Measurements from ENCODE around the gene TNPO3. TPM values are rescaled to one million over a fixed set of nuclear protein-coding genes. Genes with fewer than 3 reads are reported as not detected.

Gene TNPO3
- polyA plus RNA-seq, 1 of the 3 experiments (the other 2 are of a cell fraction) = 27.8 TPM

DNA sequence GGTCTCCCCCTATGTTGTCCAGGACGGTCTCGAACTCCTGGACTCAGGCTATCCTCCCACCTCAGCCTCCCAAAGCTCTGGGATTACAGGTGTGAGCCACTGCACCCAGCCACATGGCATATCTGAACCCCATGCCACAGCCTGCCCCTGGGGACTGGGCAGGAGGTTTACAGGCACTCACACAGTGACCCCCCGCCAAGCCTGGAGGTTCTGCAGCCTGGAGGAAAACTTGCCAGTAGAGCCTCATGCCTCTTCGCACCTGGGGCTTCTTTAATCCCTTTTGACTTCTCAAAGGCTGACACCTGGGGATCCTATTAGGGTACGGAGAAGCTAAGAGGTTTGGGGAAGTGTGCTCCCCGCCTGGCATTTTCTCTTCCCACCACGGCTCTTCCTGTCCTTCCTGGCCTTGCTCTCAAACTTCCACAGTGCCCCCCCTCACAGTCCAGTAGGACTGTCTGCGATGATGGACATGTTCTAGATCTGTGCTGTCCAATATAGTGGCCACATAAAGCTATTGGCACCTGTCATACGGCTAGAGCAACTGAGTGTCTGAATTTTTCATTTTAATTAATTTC, 133.0 kb downstream of the TNPO3 start:
- ChIA-PET CTCF (interaction anchor here (0.8 to 2.9 kb wide), 7 partner anchors 10 to 169 kb away, joined by 3 to 14 read pairs (median 3); no protein-coding TSS in a partner anchor), POLR2A (no interaction called here)
- TF ChIP-seq MXI1 (IDR thresholded peaks at IDR 0.05; ENCODE audit: low read depth, low read length) (no peak), FOXJ3 (CRISPR knock-in tag; IDR thresholded peaks at IDR 0.05) (no peak), NRF1 (IDR thresholded peaks at IDR 0.05; ENCODE audit: low read depth, low read length) (no peak), JUND (IDR thresholded peaks at IDR 0.05) (no peak), FOSL2 (IDR thresholded peaks at IDR 0.05; ENCODE audit: borderline replicate concordance, low read depth) (no peak), EZH2phosphoT487 (IDR thresholded peaks at IDR 0.05; ENCODE audit: borderline replicate concordance, low read depth) (no peak)
- TF ChIP-seq, protein P1, sequence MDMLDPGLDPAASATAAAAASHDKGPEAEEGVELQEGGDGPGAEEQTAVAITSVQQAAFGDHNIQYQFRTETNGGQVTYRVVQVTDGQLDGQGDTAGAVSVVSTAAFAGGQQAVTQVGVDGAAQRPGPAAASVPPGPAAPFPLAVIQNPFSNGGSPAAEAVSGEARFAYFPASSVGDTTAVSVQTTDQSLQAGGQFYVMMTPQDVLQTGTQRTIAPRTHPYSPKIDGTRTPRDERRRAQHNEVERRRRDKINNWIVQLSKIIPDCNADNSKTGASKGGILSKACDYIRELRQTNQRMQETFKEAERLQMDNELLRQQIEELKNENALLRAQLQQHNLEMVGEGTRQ (IDR thresholded peaks at IDR 0.05; ENCODE audit: borderline replicate concordance, low read depth, low read length) = no peak
- H3K4me2 ChIP-seq = no peak overlapping the region
- no peaks in the 10 kb centered on the region for H3F3A ChIP-seq (replicated peaks; ENCODE audit: insufficient read depth)
- H3K27me3 ChIP-seq (ENCODE audit: insufficient read depth) = peaks cover 54% of the 10 kb centered on the region
- DNase-seq = peak; percentile 20
- H3K9me3 ChIP-seq = no peaks in the 10 kb centered on the region
- H3K9me2 ChIP-seq = no peaks in the 10 kb centered on the region
- H3K4me3 ChIP-seq (ENCODE audit: low read depth in 2 of 2, low read length in 1 of 2) = no peak overlapping the region
- no peak overlapping the region for H3K27ac ChIP-seq (ENCODE audit: low read depth in 2 of 2, low read length in 1 of 2)
- no peak overlapping the region for H3K9ac ChIP-seq
- H3K79me2 ChIP-seq (ENCODE audit: insufficient read depth) = no peaks in the 10 kb centered on the region
- no peak overlapping the region for H2AFZ ChIP-seq (ENCODE audit: low read depth)
- H3K36me3 ChIP-seq (replicated peaks in 1 of 2; ENCODE audit: control insufficient read depth in 1 of 2, insufficient read depth in 2 of 2, low read length in 1 of 2) = no peaks in the 10 kb centered on the region
- H3K4me1 ChIP-seq (ENCODE audit: control insufficient read depth in 1 of 2, insufficient read depth in 2 of 2, low read depth in 1 of 2, low read length in 1 of 2) = peaks cover 0 to 5% of the 10 kb centered on the region in 2 experiments; a peak in 1 of 4 replicates
- WGBS (ENCODE audit: low lambda C conversion rate) = 70% methylated on average over 9 of the region's 9 CpGs
- no peaks in the 10 kb centered on the region for H4K20me1 ChIP-seq (ENCODE audit: insufficient read depth)

DNA sequence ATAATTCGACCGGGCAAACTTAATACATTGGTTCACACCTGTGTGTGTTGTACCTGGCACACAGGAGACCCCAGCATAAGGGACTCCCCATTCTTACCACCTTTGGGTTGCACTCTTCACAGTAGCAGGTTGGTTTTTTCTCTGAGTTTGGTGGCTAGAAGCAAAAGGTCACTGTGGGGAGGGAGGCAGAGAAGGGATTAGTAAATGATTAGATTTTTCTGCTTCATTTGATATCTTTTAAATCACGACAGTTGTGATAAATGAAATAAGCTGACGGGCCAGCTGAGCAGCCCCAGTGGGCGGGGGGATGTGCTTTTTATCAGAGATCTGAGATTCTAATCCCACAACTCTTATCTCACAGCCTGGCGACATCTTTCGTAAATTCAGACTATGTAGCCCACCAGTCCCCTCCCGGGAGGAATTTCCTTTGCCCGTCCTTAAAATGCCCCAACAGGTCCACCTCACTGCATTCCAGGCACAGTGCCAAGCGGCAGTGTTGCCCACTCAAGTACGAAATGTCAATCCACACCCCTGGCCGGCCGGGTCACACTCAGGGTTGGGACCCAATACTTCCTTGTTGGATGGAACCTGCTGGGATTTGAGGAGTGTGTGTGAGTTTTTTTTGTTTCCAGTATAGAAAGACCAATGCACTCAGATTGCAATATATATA, 133.9 kb downstream of the TNPO3 start:
- peak; percentile 42 for DNase-seq
- H3F3A ChIP-seq (replicated peaks; ENCODE audit: insufficient read depth) = no peaks in the 10 kb centered on the region
- no peak overlapping the region for H3K4me2 ChIP-seq
- no peak for TF ChIP-seq RCOR1 (IDR thresholded peaks at IDR 0.05; ENCODE audit: low read length)
- TF ChIP-seq, protein P2, sequence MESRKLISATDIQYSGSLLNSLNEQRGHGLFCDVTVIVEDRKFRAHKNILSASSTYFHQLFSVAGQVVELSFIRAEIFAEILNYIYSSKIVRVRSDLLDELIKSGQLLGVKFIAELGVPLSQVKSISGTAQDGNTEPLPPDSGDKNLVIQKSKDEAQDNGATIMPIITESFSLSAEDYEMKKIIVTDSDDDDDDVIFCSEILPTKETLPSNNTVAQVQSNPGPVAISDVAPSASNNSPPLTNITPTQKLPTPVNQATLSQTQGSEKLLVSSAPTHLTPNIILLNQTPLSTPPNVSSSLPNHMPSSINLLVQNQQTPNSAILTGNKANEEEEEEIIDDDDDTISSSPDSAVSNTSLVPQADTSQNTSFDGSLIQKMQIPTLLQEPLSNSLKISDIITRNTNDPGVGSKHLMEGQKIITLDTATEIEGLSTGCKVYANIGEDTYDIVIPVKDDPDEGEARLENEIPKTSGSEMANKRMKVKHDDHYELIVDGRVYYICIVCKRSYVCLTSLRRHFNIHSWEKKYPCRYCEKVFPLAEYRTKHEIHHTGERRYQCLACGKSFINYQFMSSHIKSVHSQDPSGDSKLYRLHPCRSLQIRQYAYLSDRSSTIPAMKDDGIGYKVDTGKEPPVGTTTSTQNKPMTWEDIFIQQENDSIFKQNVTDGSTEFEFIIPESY (IDR thresholded peaks at IDR 0.05; ENCODE audit: borderline replicate concordance, low read depth) = no peak
- TF ChIP-seq NFIC (IDR thresholded peaks at IDR 0.05; ENCODE audit: borderline replicate concordance) = no peak
- TF ChIP-seq, protein P3, sequence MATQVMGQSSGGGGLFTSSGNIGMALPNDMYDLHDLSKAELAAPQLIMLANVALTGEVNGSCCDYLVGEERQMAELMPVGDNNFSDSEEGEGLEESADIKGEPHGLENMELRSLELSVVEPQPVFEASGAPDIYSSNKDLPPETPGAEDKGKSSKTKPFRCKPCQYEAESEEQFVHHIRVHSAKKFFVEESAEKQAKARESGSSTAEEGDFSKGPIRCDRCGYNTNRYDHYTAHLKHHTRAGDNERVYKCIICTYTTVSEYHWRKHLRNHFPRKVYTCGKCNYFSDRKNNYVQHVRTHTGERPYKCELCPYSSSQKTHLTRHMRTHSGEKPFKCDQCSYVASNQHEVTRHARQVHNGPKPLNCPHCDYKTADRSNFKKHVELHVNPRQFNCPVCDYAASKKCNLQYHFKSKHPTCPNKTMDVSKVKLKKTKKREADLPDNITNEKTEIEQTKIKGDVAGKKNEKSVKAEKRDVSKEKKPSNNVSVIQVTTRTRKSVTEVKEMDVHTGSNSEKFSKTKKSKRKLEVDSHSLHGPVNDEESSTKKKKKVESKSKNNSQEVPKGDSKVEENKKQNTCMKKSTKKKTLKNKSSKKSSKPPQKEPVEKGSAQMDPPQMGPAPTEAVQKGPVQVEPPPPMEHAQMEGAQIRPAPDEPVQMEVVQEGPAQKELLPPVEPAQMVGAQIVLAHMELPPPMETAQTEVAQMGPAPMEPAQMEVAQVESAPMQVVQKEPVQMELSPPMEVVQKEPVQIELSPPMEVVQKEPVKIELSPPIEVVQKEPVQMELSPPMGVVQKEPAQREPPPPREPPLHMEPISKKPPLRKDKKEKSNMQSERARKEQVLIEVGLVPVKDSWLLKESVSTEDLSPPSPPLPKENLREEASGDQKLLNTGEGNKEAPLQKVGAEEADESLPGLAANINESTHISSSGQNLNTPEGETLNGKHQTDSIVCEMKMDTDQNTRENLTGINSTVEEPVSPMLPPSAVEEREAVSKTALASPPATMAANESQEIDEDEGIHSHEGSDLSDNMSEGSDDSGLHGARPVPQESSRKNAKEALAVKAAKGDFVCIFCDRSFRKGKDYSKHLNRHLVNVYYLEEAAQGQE (IDR thresholded peaks at IDR 0.05; ENCODE audit: low read depth, low read length) = no peak
- TF ChIP-seq, protein P4, sequence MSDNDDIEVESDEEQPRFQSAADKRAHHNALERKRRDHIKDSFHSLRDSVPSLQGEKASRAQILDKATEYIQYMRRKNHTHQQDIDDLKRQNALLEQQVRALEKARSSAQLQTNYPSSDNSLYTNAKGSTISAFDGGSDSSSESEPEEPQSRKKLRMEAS (IDR thresholded peaks at IDR 0.05; ENCODE audit: low read depth) = no peak
- ChIA-PET POLR2A (no interaction called here), CTCF (interaction anchor here (1.0 to 3.7 kb wide), 5 partner anchors 12 to 170 kb away, joined by 3 to 16 read pairs (median 9); no protein-coding TSS in a partner anchor)
- no peak overlapping the region for H3K9ac ChIP-seq
- no peaks in the 10 kb centered on the region for H4K20me1 ChIP-seq (ENCODE audit: insufficient read depth)
- no peaks in the 10 kb centered on the region for H3K79me2 ChIP-seq (ENCODE audit: insufficient read depth)
- H3K27ac ChIP-seq (ENCODE audit: low read depth in 2 of 2, low read length in 1 of 2) = no peak overlapping the region
- H3K4me3 ChIP-seq (ENCODE audit: low read depth in 2 of 2, low read length in 1 of 2) = no peak overlapping the region
- WGBS (ENCODE audit: low lambda C conversion rate) = 38% methylated on average over 13 of the region's 13 CpGs
- H3K27me3 ChIP-seq (ENCODE audit: insufficient read depth) = peaks cover 54% of the 10 kb centered on the region
- peaks cover 0 to 5% of the 10 kb centered on the region in 2 experiments; a peak in 1 of 4 replicates for H3K4me1 ChIP-seq (ENCODE audit: control insufficient read depth in 1 of 2, insufficient read depth in 2 of 2, low read depth in 1 of 2, low read length in 1 of 2)
- H3K36me3 ChIP-seq (replicated peaks in 1 of 2; ENCODE audit: control insufficient read depth in 1 of 2, insufficient read depth in 2 of 2, low read length in 1 of 2) = no peaks in the 10 kb centered on the region
- no peaks in the 10 kb centered on the region for H3K9me3 ChIP-seq
- no peaks in the 10 kb centered on the region for H3K9me2 ChIP-seq
- no peak overlapping the region for H2AFZ ChIP-seq (ENCODE audit: low read depth)

Measured in SK-N-SH (cell line).